Muscle layer of duodenum (tissue), 2 donors: ENCODE results near the gene SERPINB11.
"Not testable (repeated sequence)": the region's sequence is repeated elsewhere in the genome, so short reads cannot be mapped to it uniquely, and the experiment has no call there.

Experiments
- H3K27ac ChIP-seq: one replicate; pipeline ENCODE4 v1.7.0; 2013; ENCODE audit warnings: mild to moderate bottlenecking, low read length
- H3K27me3 ChIP-seq: one replicate; pipeline ENCODE4 v1.7.0; 2013; ENCODE audit warnings: low read depth, mild to moderate bottlenecking, control low read depth, low read length
- H3K36me3 ChIP-seq, 2 donors: one replicate each; pipeline ENCODE4 v1.7.0; 2013; ENCODE audit warnings: low read length in 2 of 2, control low read depth in 1 of 2, mild to moderate bottlenecking in 1 of 2; ENCODE audit not compliant: insufficient read depth in 2 of 2, control insufficient read depth in 1 of 2
- H3K4me1 ChIP-seq, 2 donors: one replicate each; pipeline ENCODE4 v1.7.0; 2013; ENCODE audit warnings: low read length in 2 of 2, mild to moderate bottlenecking in 2 of 2, control low read depth in 1 of 2, moderate library complexity in 1 of 2; ENCODE audit not compliant: insufficient read depth in 2 of 2, control insufficient read depth in 1 of 2
- H3K4me3 ChIP-seq, 2 donors: one replicate each; pipeline ENCODE4 v1.7.0; 2013; ENCODE audit warnings: low read length in 2 of 2, low read depth in 1 of 2, mild to moderate bottlenecking in 1 of 2
- H3K9me3 ChIP-seq, 2 donors: one replicate each; pipeline ENCODE4 v1.7.0; 2013; ENCODE audit warnings: low read length in 2 of 2, control low read depth in 1 of 2, mild to moderate bottlenecking in 1 of 2; ENCODE audit not compliant: control insufficient read depth in 1 of 2
- donor health status: healthy.

SERPINB11 gene

GRCh38 chr18:63736876-63737275, 34.1 kb downstream of the SERPINB11 start:
- Histone ChIP-seq H3K36me3 (no peaks in the 10 kb centered on the region), H3K9me3 (no peaks in the 10 kb centered on the region), H3K27me3 (no peaks in the 10 kb centered on the region), H3K27ac (no peak overlapping the region), H3K4me1 (no peaks in the 10 kb centered on the region), H3K4me3 (no peak overlapping the region)

- no peaks in the 10 kb centered on the region for H3K36me3 ChIP-seq
- no peak overlapping the region for H3K27ac ChIP-seq
- no peaks in the 10 kb centered on the region for H3K9me3 ChIP-seq
- no peaks in the 10 kb centered on the region for H3K4me1 ChIP-seq
- no peak overlapping the region for H3K4me3 ChIP-seq
- no peaks in the 10 kb centered on the region for H3K27me3 ChIP-seq
These were observed 39.0 kb downstream of the SERPINB11 start for GRCh38 chr18:63741769-63742168.

GRCh38 chr18:63747006-63747405, 44.2 kb downstream of the SERPINB11 start:
- no peaks in the 10 kb centered on the region for H3K4me1 ChIP-seq
- H3K27ac ChIP-seq = no peak overlapping the region
- no peaks in the 10 kb centered on the region for H3K27me3 ChIP-seq
- no peaks in the 10 kb centered on the region for H3K36me3 ChIP-seq
- no peaks in the 10 kb centered on the region for H3K9me3 ChIP-seq
- no peak overlapping the region for H3K4me3 ChIP-seq

- no peaks in the 10 kb centered on the region for H3K27me3 ChIP-seq
- no peak overlapping the region for H3K27ac ChIP-seq
These were observed 46.7 kb downstream of the SERPINB11 start for GRCh38 chr18:63749489-63749888.

GRCh38 chr18:63752636-63753035, 49.9 kb downstream of the SERPINB11 start:
- Histone ChIP-seq H3K27me3 (no peaks in the 10 kb centered on the region), H3K4me1 (no peaks in the 10 kb centered on the region), H3K27ac (no peak overlapping the region), H3K36me3 (no peaks in the 10 kb centered on the region), H3K9me3 (peaks cover 0 to 3% of the 10 kb centered on the region in 2 donors), H3K4me3 (no peak overlapping the region)

More at GRCh38 chr18:63749489-63749888, 46.7 kb downstream of the SERPINB11 start:
- H3K36me3 ChIP-seq = no peaks in the 10 kb centered on the region
- no peak overlapping the region for H3K4me3 ChIP-seq
- H3K4me1 ChIP-seq = no peaks in the 10 kb centered on the region
- no peaks in the 10 kb centered on the region for H3K9me3 ChIP-seq

- Histone ChIP-seq H3K4me1 (no peaks in the 10 kb centered on the region), H3K27me3 (no peaks in the 10 kb centered on the region), H3K27ac (no peak overlapping the region), H3K36me3 (no peaks in the 10 kb centered on the region), H3K9me3 (peaks cover 0 to 3% of the 10 kb centered on the region in 2 donors), H3K4me3 (no peak overlapping the region)
These were observed 50.9 kb downstream of the SERPINB11 start for GRCh38 chr18:63753676-63754075.

- H3K4me1 ChIP-seq = no peaks in the 10 kb centered on the region
- H3K9me3 ChIP-seq = peaks cover 0 to 10% of the 10 kb centered on the region in 2 donors
- H3K4me3 ChIP-seq = no peak overlapping the region
- H3K27ac ChIP-seq = no peak overlapping the region
- H3K27me3 ChIP-seq = no peaks in the 10 kb centered on the region
- H3K36me3 ChIP-seq = no peaks in the 10 kb centered on the region
These were observed 54.8 kb downstream of the SERPINB11 start for GRCh38 chr18:63757541-63757940.

- Histone ChIP-seq H3K4me3 (no peak overlapping the region), H3K27ac (no peak overlapping the region), H3K36me3 (no peaks in the 10 kb centered on the region), H3K27me3 (no peaks in the 10 kb centered on the region), H3K9me3 (peaks cover 0 to 10% of the 10 kb centered on the region in 2 donors), H3K4me1 (no peaks in the 10 kb centered on the region)
These were observed 56.0 kb downstream of the SERPINB11 start for GRCh38 chr18:63758615-63759240.

- H3K27ac ChIP-seq, H3K27me3 ChIP-seq, H3K9me3 ChIP-seq, H3K36me3 ChIP-seq, H3K4me3 ChIP-seq, H3K4me1 ChIP-seq: not testable (repeated sequence)
These were observed 57.0 kb downstream of the SERPINB11 start for GRCh38 chr18:63759786-63760185.

- Histone ChIP-seq H3K4me3 (no peak overlapping the region), H3K27ac (no peak overlapping the region), H3K36me3 (no peaks in the 10 kb centered on the region), H3K27me3 (no peaks in the 10 kb centered on the region), H3K9me3 (peaks cover 0 to 6% of the 10 kb centered on the region in 2 donors), H3K4me1 (no peaks in the 10 kb centered on the region)
These were observed 59.8 kb downstream of the SERPINB11 start for GRCh38 chr18:63762518-63762917.

- Histone ChIP-seq H3K36me3 (no peaks in the 10 kb centered on the region), H3K27ac (no peak overlapping the region), H3K4me3 (no peak overlapping the region), H3K27me3 (no peaks in the 10 kb centered on the region), H3K9me3 (peaks cover 0 to 6% of the 10 kb centered on the region in 2 donors), H3K4me1 (no peaks in the 10 kb centered on the region)
These were observed 61.3 kb downstream of the SERPINB11 start for GRCh38 chr18:63763831-63764600.
